Measurements from ENCODE around the gene CMSS1. TPM values are rescaled to one million over a fixed set of nuclear protein-coding genes. Genes with fewer than 3 reads are reported as not detected.

Gene CMSS1
- total RNA-seq, 1 experiment from 2014 or later: 86.3 TPM

DNA sequence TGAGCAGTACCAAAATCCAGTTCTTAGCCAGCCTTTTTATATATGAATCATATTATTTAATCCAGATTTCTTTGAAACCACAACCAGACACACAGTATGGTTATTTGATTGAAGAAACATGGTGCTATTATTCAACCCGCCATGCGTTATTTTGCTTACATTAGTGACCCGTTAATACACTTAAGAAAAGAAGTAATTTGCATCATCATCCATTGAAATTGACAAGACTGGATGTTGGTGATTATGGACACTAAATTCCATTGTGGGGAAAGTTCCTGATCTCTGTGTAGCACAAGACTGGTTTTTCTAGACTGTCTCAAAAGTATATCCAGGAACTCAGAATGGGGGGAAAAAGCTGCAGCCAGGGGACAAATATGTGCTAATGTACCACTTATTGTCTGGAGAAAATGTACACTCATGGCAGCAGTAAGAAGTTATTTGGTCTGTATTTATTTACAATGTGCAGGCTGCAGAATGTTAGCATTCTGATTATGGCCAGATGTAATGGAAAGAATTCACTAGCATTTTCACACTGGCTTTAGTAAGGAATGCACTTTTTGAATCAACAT, 216.3 kb downstream of the CMSS1 start:
- H3K9me3 ChIP-seq (ENCODE audit: control insufficient read depth, insufficient read depth, low read depth, low read length): no peaks in the 10 kb centered on the region
- H3K4me1 ChIP-seq (ENCODE audit: control insufficient read depth, insufficient read depth, low read length): peaks cover 5% of the 10 kb centered on the region; the same call in 1 of the 2 replicates
- POLR2A ChIA-PET: no interaction called here
- peak overlapping the region; percentile 46 for H3K27ac ChIP-seq (ENCODE audit: low read length)
- no TSS peak for BruUV-seq (replicated peaks)
- ATAC-seq: no peak; the same call in 1 of the 2 replicates
- H3K27me3 ChIP-seq (ENCODE audit: control insufficient read depth, insufficient read depth, low read length): no peaks in the 10 kb centered on the region
- intact Hi-C loops (cut with micrococcal nuclease; ENCODE audit: unreplicated experiment): no loop called here
- in situ Hi-C loops (cut with HindIII; ENCODE audit: low pct_unique_long_range_greater_than_20kb, low sequenced_read_pairs): no loop called here
- no peak overlapping the region for H3K4me3 ChIP-seq (ENCODE audit: low read depth in 2 of 2, low read length in 2 of 2)
- DNase-seq (ENCODE audit: low read depth, low spot score): no peak
- CTCF ChIA-PET: no interaction called here
- TF ChIP-seq, protein P1, sequence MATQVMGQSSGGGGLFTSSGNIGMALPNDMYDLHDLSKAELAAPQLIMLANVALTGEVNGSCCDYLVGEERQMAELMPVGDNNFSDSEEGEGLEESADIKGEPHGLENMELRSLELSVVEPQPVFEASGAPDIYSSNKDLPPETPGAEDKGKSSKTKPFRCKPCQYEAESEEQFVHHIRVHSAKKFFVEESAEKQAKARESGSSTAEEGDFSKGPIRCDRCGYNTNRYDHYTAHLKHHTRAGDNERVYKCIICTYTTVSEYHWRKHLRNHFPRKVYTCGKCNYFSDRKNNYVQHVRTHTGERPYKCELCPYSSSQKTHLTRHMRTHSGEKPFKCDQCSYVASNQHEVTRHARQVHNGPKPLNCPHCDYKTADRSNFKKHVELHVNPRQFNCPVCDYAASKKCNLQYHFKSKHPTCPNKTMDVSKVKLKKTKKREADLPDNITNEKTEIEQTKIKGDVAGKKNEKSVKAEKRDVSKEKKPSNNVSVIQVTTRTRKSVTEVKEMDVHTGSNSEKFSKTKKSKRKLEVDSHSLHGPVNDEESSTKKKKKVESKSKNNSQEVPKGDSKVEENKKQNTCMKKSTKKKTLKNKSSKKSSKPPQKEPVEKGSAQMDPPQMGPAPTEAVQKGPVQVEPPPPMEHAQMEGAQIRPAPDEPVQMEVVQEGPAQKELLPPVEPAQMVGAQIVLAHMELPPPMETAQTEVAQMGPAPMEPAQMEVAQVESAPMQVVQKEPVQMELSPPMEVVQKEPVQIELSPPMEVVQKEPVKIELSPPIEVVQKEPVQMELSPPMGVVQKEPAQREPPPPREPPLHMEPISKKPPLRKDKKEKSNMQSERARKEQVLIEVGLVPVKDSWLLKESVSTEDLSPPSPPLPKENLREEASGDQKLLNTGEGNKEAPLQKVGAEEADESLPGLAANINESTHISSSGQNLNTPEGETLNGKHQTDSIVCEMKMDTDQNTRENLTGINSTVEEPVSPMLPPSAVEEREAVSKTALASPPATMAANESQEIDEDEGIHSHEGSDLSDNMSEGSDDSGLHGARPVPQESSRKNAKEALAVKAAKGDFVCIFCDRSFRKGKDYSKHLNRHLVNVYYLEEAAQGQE (IDR thresholded peaks at IDR 0.05; ENCODE audit: insufficient read depth in 1 of 2, low read depth in 2 of 2, low read length in 1 of 2): no peak
- TF ChIP-seq TCF7L2 (IDR thresholded peaks at IDR 0.05; ENCODE audit: low read depth, low read length) (no peak), POLR2AphosphoS5 (IDR thresholded peaks at IDR 0.05; ENCODE audit: low read depth, low read length) (no peak), SIN3A (IDR thresholded peaks at IDR 0.05; ENCODE audit: borderline replicate concordance, insufficient read depth, low read depth, low read length) (no peak)
- TF ChIP-seq, protein P2, sequence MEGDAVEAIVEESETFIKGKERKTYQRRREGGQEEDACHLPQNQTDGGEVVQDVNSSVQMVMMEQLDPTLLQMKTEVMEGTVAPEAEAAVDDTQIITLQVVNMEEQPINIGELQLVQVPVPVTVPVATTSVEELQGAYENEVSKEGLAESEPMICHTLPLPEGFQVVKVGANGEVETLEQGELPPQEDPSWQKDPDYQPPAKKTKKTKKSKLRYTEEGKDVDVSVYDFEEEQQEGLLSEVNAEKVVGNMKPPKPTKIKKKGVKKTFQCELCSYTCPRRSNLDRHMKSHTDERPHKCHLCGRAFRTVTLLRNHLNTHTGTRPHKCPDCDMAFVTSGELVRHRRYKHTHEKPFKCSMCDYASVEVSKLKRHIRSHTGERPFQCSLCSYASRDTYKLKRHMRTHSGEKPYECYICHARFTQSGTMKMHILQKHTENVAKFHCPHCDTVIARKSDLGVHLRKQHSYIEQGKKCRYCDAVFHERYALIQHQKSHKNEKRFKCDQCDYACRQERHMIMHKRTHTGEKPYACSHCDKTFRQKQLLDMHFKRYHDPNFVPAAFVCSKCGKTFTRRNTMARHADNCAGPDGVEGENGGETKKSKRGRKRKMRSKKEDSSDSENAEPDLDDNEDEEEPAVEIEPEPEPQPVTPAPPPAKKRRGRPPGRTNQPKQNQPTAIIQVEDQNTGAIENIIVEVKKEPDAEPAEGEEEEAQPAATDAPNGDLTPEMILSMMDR (IDR thresholded peaks at IDR 0.05): no peak
- H3K36me3 ChIP-seq (ENCODE audit: control insufficient read depth, insufficient read depth, low read length): no peaks in the 10 kb centered on the region

DNA sequence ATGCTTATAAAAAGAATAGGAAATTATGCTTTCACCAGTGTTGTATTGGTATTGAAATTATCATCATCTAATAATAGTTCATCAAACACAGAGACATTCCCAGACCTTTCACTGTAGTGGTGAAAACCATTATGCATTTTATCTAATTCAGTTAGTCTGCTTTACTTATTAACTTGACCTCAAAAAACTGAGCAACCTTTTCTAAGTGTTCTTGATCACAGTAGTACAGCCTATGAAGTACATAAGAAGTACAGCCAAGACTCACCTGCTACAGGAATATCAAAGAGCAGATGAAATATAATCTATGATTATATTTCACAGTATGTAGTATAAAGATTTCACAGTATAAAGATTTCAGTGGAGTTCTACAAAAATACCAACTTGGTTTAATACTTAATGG, 221.4 kb downstream of the CMSS1 start:
- ChIA-PET POLR2A (no interaction called here), CTCF (no interaction called here)
- no peaks in the 10 kb centered on the region for H3K36me3 ChIP-seq (ENCODE audit: control insufficient read depth, insufficient read depth, low read length)
- H3K27me3 ChIP-seq (ENCODE audit: control insufficient read depth, insufficient read depth, low read length): no peaks in the 10 kb centered on the region
- peaks cover 29% of the 10 kb centered on the region for H3K4me1 ChIP-seq (ENCODE audit: control insufficient read depth, insufficient read depth, low read length)
- in situ Hi-C loops (cut with HindIII; ENCODE audit: low pct_unique_long_range_greater_than_20kb, low sequenced_read_pairs): no loop called here
- TF ChIP-seq, protein P2 (IDR thresholded peaks at IDR 0.05): no peak
- TF ChIP-seq SIN3A (IDR thresholded peaks at IDR 0.05; ENCODE audit: borderline replicate concordance, insufficient read depth, low read depth, low read length) (no peak), POLR2AphosphoS5 (IDR thresholded peaks at IDR 0.05; ENCODE audit: low read depth, low read length) (no peak), TCF7L2 (IDR thresholded peaks at IDR 0.05; ENCODE audit: low read depth, low read length) (no peak)
- TF ChIP-seq, protein P1 (IDR thresholded peaks at IDR 0.05; ENCODE audit: insufficient read depth in 1 of 2, low read depth in 2 of 2, low read length in 1 of 2): no peak
- ATAC-seq (no peak), DNase-seq (ENCODE audit: low read depth, low spot score) (no peak)
- H3K9me3 ChIP-seq (ENCODE audit: control insufficient read depth, insufficient read depth, low read depth, low read length): no peaks in the 10 kb centered on the region
- H3K27ac ChIP-seq (ENCODE audit: low read length): no peak overlapping the region
- intact Hi-C loops (cut with micrococcal nuclease; ENCODE audit: unreplicated experiment): no loop called here
- H3K4me3 ChIP-seq (ENCODE audit: low read depth in 2 of 2, low read length in 2 of 2): no peak overlapping the region
- BruUV-seq (replicated peaks): no TSS peak
